GM06990 (cell line): Measurements from ENCODE around the gene TRAF3IP1.

Experiments
- DNase-seq: peaks from one replicate; pipeline ENCODE4 v3.0.0-alpha.2; 2011; ENCODE audit not compliant: insufficient read length; ENCODE audit errors: extremely low read depth
- H3K27me3 ChIP-seq: replicated peaks from 2 replicates; pipeline ENCODE4 v1.6.0; 2011; ENCODE audit warnings: low read length; ENCODE audit not compliant: control insufficient read depth, insufficient read depth
- H3K36me3 ChIP-seq: 2 replicates; pipeline ENCODE4 v1.5.1; 2011; ENCODE audit warnings: low read length; ENCODE audit not compliant: control insufficient read depth, insufficient read depth
- H3K4me3 ChIP-seq: replicated peaks from 2 replicates; pipeline ENCODE4 v1.5.1; 2011; ENCODE audit warnings: low read depth, mild to moderate bottlenecking, control low read depth, low read length
- CTCF ChIP-seq: IDR thresholded peaks from 2 replicates; pipeline ENCODE4 v1.5.1; 2011; ENCODE audit warnings: low read length, control low read depth, mild to moderate bottlenecking, inconsistent platforms; ENCODE audit not compliant: insufficient read depth, poor library complexity, severe bottlenecking

Gene TRAF3IP1

GRCh38 chr2:238339814-238340213 is 19.5 kb downstream of the TRAF3IP1 start:
- no peak for DNase-seq
- no peak for TF ChIP-seq CTCF

GRCh38 chr2:238341536-238341935 is 21.2 kb downstream of the TRAF3IP1 start:
- no peaks in the 10 kb centered on the region for H3K27me3 ChIP-seq
- H3K36me3 ChIP-seq = peaks cover 2% of the 10 kb centered on the region; the same call in 1 of the 2 replicates
- H3K4me3 ChIP-seq = no peak overlapping the region
- TF ChIP-seq CTCF = no peak
- DNase-seq = no peak

More at GRCh38 chr2:238339814-238340213, 19.5 kb downstream of the TRAF3IP1 start:
- H3K36me3 ChIP-seq = peaks cover 2% of the 10 kb centered on the region; the same call in 1 of the 2 replicates
- no peaks in the 10 kb centered on the region for H3K27me3 ChIP-seq
- H3K4me3 ChIP-seq = no peak overlapping the region

GRCh38 chr2:238344035-238344434 is 23.7 kb downstream of the TRAF3IP1 start:
- Histone ChIP-seq H3K27me3 (no peaks in the 10 kb centered on the region), H3K4me3 (no peak overlapping the region), H3K36me3 (peaks cover 2% of the 10 kb centered on the region; the same call in 1 of the 2 replicates)
- no peak for DNase-seq
- no peak for TF ChIP-seq CTCF

GRCh38 chr2:238344517-238344916 is 24.2 kb downstream of the TRAF3IP1 start:
- Histone ChIP-seq H3K27me3 (no peaks in the 10 kb centered on the region), H3K4me3 (no peak overlapping the region), H3K36me3 (0 out of 2 replicates have a peak, but pooled peaks cover under 1% of the 10 kb centered on the region)
- no peak for DNase-seq
- TF ChIP-seq CTCF = no peak

- no peaks in the 10 kb centered on the region for H3K36me3 ChIP-seq
- H3K4me3 ChIP-seq = no peak overlapping the region
- H3K27me3 ChIP-seq = no peaks in the 10 kb centered on the region
- no peak for TF ChIP-seq CTCF
- DNase-seq = no peak
These were observed 25.1 kb downstream of the TRAF3IP1 start for GRCh38 chr2:238345297-238345968.

- DNase-seq = no peak
- Histone ChIP-seq H3K27me3 (no peaks in the 10 kb centered on the region), H3K36me3 (no peaks in the 10 kb centered on the region; the same call in 1 of the 2 replicates), H3K4me3 (no peak overlapping the region)
- TF ChIP-seq CTCF = no peak
These were observed 26.2 kb downstream of the TRAF3IP1 start for GRCh38 chr2:238346544-238346943.
